ENCODE results near the gene UHRF1.
"Not testable (repeated sequence)": the region's sequence is repeated elsewhere in the genome, so short reads cannot be mapped to it uniquely, and the experiment has no call there.

The UHRF1 gene

DNA sequence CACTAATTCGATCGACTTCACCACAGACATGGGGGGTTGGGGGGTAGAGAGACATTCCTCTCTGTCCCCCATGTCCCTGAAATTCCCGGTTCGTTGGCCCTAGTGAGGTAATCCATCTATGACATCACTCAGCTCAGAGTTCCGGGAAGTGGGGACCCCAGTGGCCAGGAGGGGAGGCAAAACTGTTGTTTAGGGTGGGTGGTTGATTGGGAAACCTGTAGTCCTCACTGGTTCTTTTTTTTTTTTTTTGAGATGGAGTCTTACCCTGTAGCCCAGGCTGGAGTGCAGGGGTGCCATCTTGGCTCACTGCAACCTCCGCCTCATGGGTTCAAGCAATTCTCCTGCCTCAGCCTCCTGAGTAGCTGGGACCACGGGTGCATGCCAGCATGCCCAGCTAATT, 6.5 kb upstream of the UHRF1 start, which contains the start of gene ARRDC5:
ARRDC5 (minus strand) TSS at position 101 of the 400 bp plus-strand sequence; CDS start at position 30, 71 bp downstream.
- DNase-seq = no peak

DNA sequence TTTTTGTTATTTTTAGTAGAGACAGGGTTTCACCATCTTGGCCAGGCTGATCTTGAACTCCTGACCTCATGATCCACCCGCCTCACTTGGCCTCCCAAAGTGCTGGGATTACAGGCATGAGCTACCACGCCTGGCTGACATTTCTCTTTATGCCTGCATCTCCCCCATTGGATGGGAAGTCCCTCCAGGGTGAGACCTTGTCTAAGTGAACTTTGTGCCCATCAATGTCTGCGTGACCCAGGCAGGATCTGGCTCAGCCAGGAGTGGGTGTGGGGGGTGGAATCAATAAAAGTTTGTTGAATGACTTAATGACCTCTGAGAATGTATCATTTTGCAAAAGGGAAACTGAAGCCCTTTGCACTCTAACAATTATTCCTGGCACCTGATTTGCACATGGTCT, 4.8 kb upstream of the UHRF1 start:
- no peak for DNase-seq

DNA sequence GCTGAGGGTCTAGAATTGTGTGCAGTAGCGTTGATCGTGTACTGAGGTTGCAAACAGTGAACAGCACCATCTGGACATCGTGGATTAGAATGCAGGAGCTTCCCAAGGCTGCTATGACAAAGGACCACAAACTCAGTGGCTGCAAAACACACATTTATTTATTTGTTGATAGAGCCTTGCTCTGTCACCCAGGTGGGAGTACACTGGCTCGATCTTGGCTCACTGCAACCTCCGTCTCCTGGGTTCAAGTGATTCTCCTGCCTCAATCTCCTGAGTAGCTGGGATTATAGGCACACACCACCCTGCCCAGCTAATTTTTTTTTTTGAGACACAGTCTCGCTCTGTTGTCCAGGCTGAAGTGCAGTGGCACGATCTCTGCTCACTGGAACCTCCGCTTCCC, 2.3 kb upstream of the UHRF1 start:
- no peak for DNase-seq

DNA sequence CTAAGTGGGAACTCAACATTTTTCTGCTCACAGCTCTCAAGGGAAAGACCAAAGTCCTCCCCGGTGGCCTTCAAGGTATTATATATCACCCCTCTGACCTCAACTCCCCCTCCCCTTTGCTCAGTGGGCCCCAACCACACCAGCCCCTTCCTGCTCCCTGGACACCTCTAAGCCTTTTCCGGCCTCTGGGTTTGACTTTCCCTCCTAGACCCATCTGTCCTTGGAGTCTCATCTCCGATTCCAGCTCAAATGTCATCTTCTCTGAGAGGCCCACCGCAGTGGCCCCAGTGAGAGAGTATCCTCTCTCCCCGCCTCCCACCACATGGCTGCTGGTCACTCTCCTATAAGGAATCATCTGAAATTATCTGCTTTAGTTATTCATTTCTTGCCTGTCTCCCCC, 941 bp upstream of the UHRF1 start:
- no peak for DNase-seq

DNA sequence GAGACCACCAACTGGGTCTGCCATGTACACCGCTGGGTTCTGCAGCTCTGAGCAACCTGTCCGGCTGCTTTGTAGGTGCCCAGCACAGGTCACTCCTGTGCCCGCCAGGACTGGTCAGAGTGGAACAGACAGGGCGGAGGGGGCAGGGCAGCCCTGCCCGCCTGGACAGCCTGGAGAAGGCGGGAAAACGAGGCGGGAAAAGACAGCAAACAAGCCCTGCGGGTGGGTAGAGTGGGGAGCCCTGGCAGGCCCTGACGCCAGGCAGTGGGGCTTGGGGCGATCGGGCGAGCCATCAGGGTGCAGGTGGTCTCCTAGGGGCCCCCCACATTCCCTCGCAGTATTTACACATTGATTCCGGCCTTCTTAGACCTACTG, 533 bp upstream of the UHRF1 start:
- DNase-seq = no peak

DNA sequence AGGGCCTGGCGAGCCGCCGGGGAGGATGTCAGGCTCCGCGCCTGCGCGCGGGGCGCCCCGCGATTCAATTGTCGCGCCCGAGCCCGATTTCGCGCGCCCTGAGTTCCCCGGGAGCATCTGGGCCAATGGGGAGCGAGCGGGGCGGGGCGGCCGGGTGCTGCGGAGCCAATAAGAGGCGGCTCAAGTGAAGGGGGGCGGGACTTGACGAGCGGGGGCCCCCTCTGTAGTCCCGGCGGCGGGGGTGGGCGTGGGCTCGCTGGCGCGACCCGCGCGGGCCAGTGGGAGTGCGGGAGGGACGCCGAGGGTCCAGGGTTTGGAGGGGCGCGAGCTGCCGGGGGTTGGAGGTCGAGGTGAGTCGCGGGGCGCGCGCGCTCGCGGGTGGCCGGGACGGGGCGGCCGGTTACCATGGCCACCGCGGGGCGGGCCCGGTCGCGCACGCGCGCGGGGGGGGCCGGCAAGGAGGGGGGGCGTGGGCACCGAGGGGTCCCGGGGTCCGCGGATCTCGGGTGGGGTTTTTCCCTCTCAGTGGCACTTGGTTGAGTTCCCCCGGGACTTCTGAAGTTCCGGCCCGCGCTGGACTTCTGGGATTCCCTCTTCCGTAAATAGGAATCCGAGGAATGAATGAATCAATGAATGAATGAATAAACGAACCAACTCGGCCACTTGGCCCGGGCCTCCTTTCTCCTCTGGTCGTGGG, 744 bp downstream of the UHRF1 start:
- DNase-seq = peak; percentile 93

DNA sequence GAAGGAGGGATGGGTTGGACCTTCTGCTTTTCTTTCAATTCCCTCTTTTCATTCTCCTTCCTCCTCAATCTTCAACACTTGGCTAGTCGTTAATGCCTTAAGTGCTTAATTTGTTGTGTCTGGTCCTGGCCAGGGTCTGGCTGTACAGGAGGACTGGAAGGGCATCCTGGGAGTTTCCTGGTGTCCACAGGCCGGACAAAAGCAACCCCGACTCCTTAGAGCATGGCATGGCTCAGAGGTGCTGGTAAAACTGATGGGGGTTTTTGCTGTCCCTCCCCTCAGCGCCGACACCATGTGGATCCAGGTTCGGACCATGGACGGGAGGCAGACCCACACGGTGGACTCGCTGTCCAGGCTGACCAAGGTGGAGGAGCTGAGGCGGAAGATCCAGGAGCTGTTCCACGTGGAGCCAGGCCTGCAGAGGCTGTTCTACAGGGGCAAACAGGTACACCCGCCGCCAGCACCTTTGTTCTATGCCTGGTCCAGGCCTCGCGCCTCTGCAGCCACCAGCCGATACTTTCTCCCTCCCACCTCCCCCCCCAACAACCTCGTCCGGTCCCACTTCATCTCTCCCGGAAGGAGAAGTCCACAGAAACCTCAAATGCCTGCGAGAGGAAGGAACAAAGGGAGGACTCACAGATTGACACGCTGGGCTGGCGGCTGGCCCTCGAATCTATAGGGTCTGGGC, 1.4 kb downstream of the UHRF1 start:
- peak; percentile 41 for DNase-seq

DNA sequence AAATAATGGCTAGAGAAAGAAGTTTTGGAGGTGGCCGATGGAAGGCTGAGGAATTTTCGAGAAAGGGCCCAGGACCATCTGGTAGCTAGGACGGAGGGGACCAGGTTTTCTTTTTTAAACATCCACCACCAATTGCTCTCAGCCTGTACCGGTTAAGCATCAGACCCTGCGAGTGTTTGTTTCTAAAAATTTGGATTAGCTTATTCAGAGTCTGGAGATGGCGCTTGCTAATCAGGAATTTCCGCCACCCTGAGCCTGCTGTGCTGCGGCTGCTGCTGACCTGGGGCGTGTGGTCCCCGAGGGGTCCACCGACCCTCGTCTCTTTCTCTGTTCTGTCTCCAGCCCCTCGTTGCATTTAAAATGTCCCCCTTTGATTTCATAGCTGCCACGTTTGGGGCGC, 2.0 kb downstream of the UHRF1 start:
- DNase-seq = no peak

DNA sequence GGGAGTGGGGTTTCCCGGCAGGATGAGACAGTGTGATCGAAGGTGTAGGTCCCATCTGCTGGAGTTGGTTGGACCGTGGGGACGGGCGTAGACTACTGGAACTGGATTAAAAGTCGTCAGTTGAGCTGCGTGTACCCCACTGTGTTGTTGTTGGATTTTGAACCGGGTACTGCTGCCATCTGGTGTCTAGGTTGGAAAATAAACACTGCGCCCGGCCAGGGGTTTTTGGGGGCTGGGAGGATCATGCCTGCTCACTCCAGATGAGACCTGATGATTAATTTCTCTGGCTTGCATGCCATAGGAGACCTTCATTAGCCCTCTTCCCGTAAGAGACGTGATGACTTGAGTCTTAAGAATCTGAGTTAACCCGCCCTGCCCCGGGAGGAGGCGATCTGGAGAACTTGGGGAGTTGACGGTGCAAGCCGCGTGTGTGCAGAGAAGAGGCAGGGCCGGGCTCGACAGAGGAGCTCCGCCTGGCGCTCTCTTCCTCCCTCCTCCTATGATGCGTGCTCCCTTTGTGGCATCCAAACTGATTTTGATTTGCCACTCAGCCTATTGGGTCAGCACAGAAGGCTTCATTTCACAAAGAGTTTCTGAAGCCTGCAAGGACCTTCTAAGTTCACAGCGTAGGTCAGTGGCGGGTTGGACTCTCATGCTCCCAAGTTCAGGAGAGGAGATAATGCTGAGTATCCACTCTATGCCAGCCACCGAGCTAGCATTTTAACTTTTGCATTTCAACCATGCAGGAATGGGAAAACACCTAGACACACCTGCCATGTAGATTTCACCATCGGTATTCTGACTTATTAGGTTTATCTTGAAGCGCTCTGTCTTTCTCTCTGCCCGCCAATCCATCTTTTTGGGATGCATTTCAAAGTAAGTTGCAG, 2.7 kb downstream of the UHRF1 start:
- peak; percentile 80 for DNase-seq

DNA sequence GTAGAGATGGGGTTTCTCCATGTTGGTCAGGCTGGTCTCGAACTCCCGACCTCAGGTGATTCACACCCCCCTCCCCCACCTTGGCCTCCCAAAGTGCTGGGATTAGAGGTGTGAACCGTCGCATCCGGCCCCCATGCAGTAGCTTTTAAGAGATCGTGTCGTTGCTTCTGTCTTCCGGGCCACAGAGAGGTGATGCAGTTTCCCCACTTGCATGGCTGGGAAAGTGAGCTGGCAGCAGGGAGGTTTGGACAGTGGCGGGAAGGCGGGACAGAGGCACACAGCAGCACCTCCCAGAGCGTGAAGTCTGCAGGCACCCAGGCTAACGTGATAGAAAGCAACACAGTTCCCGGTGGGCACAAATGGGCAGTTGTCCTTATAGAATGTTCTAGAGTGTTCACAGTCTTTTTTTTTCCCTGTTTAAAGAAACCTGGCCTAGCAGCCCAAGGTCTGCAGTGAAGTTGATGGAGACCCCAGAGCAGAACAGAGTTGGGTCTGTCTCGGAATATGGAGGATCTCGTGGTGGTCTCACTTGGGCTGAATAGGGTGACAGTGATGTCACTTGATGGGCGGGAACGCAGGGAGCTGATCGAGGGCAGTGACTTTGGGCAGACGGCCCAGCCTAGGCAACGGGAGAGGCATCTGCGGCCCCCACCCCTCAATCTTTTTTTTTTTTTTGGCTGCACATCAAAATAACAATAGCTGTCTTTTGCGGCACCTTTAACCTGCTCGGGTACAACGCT, 4.9 kb downstream of the UHRF1 start:
- DNase-seq = peak; percentile 65

DNA sequence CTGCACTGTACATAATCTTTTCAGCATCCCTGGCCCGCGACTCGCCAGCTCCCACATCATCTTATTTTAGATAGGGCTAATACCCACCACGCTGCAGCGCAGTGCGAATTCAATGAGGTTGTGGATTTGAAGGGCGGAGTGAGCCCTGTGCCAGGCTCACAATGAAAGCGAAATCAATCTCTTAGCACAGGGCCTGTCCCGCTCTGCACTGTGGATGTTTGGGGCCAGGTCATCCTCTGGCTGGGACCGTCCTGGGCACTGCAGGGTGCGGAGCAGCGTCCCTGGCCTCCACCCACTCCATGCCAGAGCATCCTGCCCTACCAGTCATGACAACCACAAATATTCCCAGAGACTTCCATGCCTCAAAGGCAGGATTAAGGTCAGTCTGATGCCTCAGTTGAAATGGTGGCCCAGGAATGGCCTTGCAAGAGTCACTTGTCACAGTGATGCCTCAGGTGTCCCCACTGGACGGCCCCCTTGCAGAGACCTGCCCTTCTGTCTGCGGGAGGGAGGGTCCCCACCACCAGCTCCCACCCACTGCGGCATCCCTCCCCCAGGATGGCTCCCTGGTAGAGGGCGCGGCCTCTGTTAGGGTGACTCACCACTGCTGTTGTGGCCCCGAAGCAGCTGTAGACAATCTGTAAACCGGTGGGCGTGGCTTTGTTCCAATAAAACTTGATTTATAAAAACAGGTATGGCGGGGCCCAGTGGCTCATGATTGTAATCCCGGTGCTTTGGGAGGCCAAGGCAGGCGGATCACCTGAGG, 5.6 kb downstream of the UHRF1 start:
- peak; percentile 79 for DNase-seq

DNA sequence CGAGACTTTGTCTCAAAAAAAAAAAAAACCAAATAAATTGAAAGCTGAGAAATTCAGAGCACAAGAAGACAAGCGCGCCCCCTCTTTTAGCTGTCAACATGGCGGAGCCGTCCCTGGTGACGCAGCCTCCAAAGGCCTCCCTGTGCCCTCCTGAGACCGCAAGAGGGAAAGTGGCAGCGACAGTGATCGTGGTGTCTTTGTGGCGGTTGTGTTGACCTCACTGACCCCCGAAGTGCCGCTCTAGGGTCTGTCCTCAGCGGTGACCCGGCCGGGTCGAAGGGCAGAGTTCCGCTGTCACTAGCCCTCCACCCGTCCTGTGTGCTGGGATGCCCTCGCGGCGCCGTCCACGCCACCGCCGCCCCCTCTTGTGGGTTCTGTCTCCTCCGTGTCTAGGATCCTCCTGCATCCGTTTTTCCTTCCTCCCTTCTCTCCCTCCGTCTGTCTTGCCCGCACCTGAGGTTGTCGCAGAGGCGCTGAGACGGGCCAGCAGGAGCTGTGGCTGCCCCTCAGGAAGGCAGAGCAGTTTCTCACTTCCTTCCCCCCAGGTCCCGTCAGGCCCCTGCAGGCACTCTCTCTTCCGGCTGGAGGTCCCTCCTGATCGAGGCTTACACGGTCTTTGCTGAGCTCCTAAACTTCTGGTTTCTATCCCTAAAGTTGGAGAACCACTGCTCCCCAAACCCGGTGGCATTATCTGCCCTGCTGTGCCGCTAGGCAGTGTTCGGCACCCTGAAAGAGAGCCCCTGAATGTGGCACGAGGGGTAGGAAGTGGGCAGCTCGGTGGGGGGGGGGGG, 7.2 kb downstream of the UHRF1 start:
- peak; percentile 51 for DNase-seq

DNA sequence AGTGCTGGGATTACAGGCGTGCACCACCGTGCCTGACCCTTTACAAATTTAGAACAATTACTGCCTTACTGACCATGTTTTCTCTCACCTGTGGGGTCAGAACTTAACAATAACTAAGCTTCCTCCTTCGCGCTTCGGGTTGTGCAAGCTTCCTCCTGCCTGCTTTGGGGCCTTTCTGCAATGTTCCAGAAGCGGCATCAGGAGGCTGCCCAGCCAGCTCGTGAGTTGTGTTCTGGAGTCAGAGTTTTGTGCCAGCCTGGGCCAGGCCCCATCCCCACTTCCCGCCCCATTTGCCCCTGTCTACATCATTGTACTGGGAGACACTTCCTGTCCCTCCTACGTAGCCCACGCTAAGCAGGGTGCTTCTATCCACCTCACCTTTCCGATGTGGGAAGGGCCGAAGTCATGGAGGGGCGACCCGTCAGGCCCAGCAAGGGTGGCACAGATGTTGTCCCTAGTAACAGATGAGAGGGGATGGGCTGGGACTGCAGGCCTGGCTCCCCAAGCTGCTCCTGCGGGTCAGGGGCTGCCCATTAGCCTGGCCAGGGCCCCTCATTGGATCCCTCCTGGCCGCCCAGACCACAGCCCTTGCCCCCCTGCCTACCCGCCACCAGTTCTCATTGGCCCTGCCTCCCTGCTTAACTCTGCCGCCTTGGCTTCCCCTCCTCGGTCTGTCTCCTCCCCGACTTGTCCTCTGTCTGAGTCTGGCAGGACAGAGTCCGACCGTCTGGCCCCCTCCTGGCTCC, 13.4 kb downstream of the UHRF1 start:
- no peak for DNase-seq

DNA sequence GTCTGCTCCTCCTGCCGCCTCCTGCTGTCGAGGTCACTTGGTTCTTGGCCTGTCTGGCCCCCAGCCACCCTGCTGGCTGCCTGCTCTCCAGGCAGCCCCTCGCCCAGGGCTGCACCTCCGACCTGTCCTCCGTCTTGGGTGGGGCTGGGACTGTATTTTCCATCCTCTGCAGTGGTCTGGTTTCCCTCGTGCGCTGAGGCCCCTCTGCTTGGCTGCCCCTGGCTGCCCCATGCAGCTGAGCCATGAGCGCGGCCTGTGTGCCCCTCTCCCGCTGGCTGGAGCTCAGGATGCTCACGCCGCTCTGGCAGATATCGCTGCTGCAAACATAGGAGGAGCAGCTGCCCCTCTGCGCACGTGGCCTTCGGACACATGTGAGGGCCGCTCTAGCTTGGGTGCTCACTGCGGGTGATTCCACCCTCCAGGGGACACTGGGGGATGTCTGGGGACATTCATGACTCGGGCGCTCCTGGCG, 14.0 kb downstream of the UHRF1 start:
- DNase-seq = no peak

DNA sequence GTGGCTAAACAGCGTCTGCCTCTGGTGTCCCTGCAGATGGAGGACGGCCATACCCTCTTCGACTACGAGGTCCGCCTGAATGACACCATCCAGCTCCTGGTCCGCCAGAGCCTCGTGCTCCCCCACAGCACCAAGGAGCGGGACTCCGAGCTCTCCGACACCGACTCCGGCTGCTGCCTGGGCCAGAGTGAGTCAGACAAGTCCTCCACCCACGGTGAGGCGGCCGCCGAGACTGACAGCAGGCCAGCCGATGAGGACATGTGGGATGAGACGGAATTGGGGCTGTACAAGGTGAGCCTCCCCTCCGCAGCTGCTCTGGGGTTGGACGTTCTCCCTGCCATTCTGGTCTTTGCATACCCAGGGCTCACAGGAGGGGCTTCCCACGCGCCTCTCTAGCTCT, 19.9 kb downstream of the UHRF1 start:
- no peak for DNase-seq

DNA sequence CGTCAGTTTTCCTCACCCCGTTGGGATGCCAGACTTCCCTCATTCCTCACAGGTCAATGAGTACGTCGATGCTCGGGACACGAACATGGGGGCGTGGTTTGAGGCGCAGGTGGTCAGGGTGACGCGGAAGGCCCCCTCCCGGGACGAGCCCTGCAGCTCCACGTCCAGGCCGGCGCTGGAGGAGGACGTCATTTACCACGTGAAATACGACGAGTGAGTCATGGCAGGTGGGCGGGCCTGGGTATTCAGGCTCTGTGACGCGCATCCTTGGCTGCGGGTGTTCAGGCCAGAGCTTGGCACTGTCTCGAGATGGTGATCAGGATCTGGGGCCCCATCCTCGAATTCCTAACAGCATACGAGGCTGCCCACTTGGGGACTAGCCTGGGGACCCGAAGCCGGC, 21.4 kb downstream of the UHRF1 start:
- no peak for DNase-seq

DNA sequence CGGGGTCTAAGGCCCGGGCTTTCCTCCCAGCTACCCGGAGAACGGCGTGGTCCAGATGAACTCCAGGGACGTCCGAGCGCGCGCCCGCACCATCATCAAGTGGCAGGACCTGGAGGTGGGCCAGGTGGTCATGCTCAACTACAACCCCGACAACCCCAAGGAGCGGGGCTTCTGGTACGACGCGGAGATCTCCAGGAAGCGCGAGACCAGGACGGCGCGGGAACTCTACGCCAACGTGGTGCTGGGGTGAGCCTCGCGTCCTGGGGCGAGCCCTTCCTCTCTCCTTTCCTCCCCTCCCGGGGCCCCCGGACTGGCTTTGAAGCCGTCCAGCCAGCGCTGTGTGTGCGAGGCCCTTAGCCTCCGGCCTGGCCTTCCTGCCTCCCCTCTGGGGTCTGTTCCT, 23.4 kb downstream of the UHRF1 start:
- DNase-seq = no peak

DNA sequence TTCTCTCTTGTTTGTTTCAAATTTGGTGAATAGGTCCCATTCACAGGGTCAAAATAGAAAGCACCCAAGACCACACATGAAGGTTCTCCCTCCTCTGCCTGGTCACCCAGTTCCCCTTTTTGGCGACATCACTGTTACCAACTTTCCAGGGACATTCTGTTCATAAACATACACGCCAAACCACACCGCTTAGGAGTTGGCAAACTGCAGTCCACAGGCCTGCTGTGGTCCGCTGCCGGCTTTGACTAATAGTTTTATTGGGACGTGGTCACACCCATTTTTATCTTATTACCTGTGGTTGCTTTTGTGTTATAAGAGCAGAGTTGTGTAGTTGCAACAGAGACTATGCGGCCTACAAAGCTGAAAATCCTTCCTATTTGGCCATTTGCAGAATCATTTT, 24.2 kb downstream of the UHRF1 start:
- DNase-seq = no peak

DNA sequence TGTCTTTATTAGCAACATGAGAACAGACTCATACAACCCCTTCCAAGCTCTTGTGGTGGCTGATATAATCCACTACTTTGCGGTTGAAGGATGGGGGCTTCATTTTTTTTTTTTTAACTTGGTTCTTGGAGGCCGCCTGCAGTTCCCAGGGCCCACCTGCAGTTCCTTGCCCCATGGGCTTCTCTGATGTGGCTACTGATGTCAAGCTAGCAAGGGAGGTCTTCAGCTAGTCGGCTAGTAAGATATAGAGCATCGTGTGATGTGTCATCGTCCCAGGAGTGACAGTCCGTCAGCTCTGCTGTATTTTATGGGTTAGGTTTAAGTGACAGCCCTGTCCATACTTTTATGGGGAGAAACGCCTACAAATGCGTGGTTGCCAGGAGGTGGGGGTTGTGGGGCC, 26.1 kb downstream of the UHRF1 start:
- no peak for DNase-seq

DNA sequence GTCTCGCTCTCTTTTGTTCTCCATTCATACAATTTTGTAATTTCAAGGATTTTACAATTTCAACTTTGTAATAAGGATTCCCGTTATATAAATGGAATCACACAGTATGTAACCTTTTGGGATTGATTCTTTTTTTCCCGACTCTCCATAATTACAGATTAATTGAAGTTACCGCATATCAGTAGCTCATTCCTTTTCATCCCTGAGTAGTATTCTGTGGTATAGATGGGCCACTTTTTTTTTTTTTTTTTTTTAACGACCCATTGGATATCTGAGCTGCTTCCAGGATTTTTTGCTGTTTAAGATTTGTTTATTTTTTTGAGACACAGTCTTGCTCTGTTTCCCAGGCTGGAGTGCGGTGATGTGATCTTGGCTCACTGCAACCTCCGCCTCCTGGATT, 27.8 kb downstream of the UHRF1 start:
- no peak for DNase-seq

DNA sequence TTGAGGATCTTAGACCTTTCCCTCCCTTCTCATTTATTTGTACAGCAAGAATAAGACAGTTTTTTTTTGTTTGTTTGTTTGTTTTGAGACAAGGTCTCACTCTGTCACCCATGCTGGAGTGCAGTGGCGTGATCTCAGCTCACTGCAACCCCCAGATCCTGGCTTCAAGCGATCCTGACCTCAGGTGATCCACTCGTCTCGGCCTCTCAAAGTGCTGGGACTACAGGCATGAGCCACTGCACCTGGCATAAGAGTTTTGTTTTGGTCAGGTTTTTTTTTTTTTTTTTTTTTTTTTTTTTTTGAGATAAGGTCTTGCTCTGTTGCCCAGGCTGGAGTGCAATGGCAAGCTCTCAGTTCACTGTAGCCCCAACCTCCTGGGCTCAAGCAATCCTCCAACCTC, 29.2 kb downstream of the UHRF1 start:
- DNase-seq = not testable (repeated sequence)

Data from CD4-positive, alpha-beta T cell treated with Interleukin-21 for 1 hour (primary cell).